A549 treated with dexamethasone at 1 μM for 4 hours (cell line): ENCODE data around the gene COX6B1. TPM values are rescaled to one million over a fixed set of nuclear protein-coding genes. Genes with fewer than 3 reads are reported as not detected.

Experiments used
- total RNA-seq: library from RNA; stranded (reverse); fragments of 200-300 nt; extraction: Qiagen RNA extraction; gene quantifications from 5 replicates; pipeline ENCODE4 v1.2.3, GENCODE V29; 2022

COX6B1 gene
- total RNA-seq, result 1,250 to 1,794 TPM (median 1,275 TPM) in 5 replicates

GRCh38 chr19:35648017-35648961, at the start of gene COX6B1:
Gene COX6B1 (plus strand): TSS chr19:35648323. CDS start chr19:35651244, 2,921 bp downstream.

GRCh38 chr19:35612559-35613321, 35.4 kb upstream of the COX6B1 start, which contains the start of gene HAUS5:
Gene HAUS5 (plus strand): TSS chr19:35612735. CDS start chr19:35612795, 60 bp downstream.

GRCh38 chr19:35628565-35629331, 19.4 kb upstream of the COX6B1 start, which contains the start of gene RBM42:
Gene RBM42 (plus strand): TSS chr19:35629036. CDS start chr19:35629154, 118 bp downstream.

GRCh38 chr19:35641515-35642151, 6.5 kb upstream of the COX6B1 start, which contains the start of gene ETV2:
Gene ETV2 (plus strand): TSS chr19:35641745. CDS start chr19:35642461, 716 bp downstream.

GRCh38 chr19:35666251-35666913, 18.3 kb downstream of the COX6B1 start, which contains the start of gene UPK1A:
Gene UPK1A (plus strand): TSS chr19:35666517. CDS start chr19:35666813, 296 bp downstream.

GRCh38 chr19:35704218-35704617, 56.1 kb downstream of the COX6B1 start, which contains the start of gene ZBTB32:
Gene ZBTB32 (plus strand): TSS chr19:35704558. CDS start chr19:35714627, 10,069 bp downstream.

Other genes starting within 250 kb of the COX6B1 start
- 0.03 to 0.06 TPM (median 0.04 TPM) in 4 of 5 replicates, not detected in the other for gene FFAR2, start 200.1 kb upstream of the COX6B1 start, total RNA-seq
- not detected in 5 replicates for gene KRTDAP, start 157.9 kb upstream of the COX6B1 start, total RNA-seq
- gene DMKN, start 134.7 kb upstream of the COX6B1 start, total RNA-seq, result 31.6 to 41.1 TPM (median 36.7 TPM) in 5 replicates
- gene SBSN, start 120.0 kb upstream of the COX6B1 start, total RNA-seq, result 2.9 to 4.4 TPM (median 3.9 TPM) in 5 replicates
- 0.07 to 0.26 TPM (median 0.09 TPM) in 5 replicates for gene GAPDHS, start 114.9 kb upstream of the COX6B1 start, total RNA-seq
- gene TMEM147, start 102.7 kb upstream of the COX6B1 start, total RNA-seq, result 352 to 413 TPM (median 378 TPM) in 5 replicates
- gene ATP4A, start 84.7 kb upstream of the COX6B1 start, total RNA-seq, result 0.02 to 0.19 TPM (median 0.08 TPM) in 4 of 5 replicates, not detected in the other
- gene PMIS2, start 62.1 kb upstream of the COX6B1 start, total RNA-seq, result not detected in 5 replicates
- 10.6 to 18.6 TPM (median 15.8 TPM) in 5 replicates for gene HAUS5, start 35.6 kb upstream of the COX6B1 start, total RNA-seq
- 142 to 206 TPM (median 203 TPM) in 5 replicates for gene RBM42, start 19.3 kb upstream of the COX6B1 start, total RNA-seq
- gene ETV2, start 6.6 kb upstream of the COX6B1 start, total RNA-seq, result 1.3 to 3.2 TPM (median 2.8 TPM) in 5 replicates
- gene UPK1A, start 18.2 kb downstream of the COX6B1 start, total RNA-seq, result 0.47 to 1.2 TPM (median 0.97 TPM) in 5 replicates
- not detected in 5 replicates for gene ZBTB32, start 56.2 kb downstream of the COX6B1 start, total RNA-seq
- 35.9 to 63.5 TPM (median 60.7 TPM) in 5 replicates for gene KMT2B, start 69.7 kb downstream of the COX6B1 start, total RNA-seq
- 9.6 to 14.5 TPM (median 11.2 TPM) in 5 replicates for gene IGFLR1, start 94.1 kb downstream of the COX6B1 start, total RNA-seq
- 23.2 to 30.8 TPM (median 26.5 TPM) in 5 replicates for gene U2AF1L4, start 97.1 kb downstream of the COX6B1 start, total RNA-seq
- gene PSENEN, start 97.3 kb downstream of the COX6B1 start, total RNA-seq, result 255 to 313 TPM (median 263 TPM) in 5 replicates
- 19.1 to 28.1 TPM (median 22.8 TPM) in 5 replicates for gene LIN37, start 100.3 kb downstream of the COX6B1 start, total RNA-seq
- gene HSPB6, start 108.7 kb downstream of the COX6B1 start, total RNA-seq, result 0.24 to 0.39 TPM (median 0.34 TPM) in 4 of 5 replicates, not detected in the other
- gene PROSER3, start 109.9 kb downstream of the COX6B1 start, total RNA-seq, result 20.3 to 35.5 TPM (median 32.5 TPM) in 5 replicates
- gene ARHGAP33, start 127.2 kb downstream of the COX6B1 start, total RNA-seq, result 3.0 to 10.3 TPM (median 6.4 TPM) in 5 replicates
- gene PRODH2, start 164.5 kb downstream of the COX6B1 start, total RNA-seq, result 0.12 to 0.46 TPM (median 0.16 TPM) in 5 replicates
- 0.38 to 0.70 TPM (median 0.45 TPM) in 5 replicates for gene NPHS1, start 204.2 kb downstream of the COX6B1 start, total RNA-seq
- 0.37 to 0.65 TPM (median 0.52 TPM) in 5 replicates for gene KIRREL2, start 208.6 kb downstream of the COX6B1 start, total RNA-seq
- 71.0 to 103 TPM (median 96.5 TPM) in 5 replicates for gene APLP1, start 220.3 kb downstream of the COX6B1 start, total RNA-seq